T-helper 2 cell treated with Interferon-gamma antibody and Interleukin-4, amounts not matched to agents 5 μg/mL and 100 μg/mL, for 36 hours (primary cell): Measurements from ENCODE around the gene MIB2.
A peak's percentile ranks its signal among the peaks of the same experiment; 100 is the strongest.
"Not testable (repeated sequence)": the region's sequence is repeated elsewhere in the genome, so short reads cannot be mapped to it uniquely, and the experiment has no call there.

ENCODE experiments used
- DNase-seq: peaks from one replicate; pipeline ENCODE4 v3.0.0; 2021; ENCODE audit warnings: low spot score
- H3K27ac Mint-ChIP-seq: one replicate; pipeline ENCODE4 v1.8.0; 2021; ENCODE audit warnings: mild to moderate bottlenecking, mixed read lengths
- H3K27me3 Mint-ChIP-seq: one replicate; pipeline ENCODE4 v1.8.0; 2021; ENCODE audit warnings: low read depth, mixed read lengths
- H3K36me3 Mint-ChIP-seq: one replicate; pipeline ENCODE4 v1.8.0; 2021; ENCODE audit warnings: low read depth, mixed read lengths
- H3K4me1 Mint-ChIP-seq: one replicate; pipeline ENCODE4 v1.8.0; 2021; ENCODE audit warnings: low read depth, mixed read lengths
- H3K4me3 Mint-ChIP-seq: one replicate; pipeline ENCODE4 v1.8.0; 2022; ENCODE audit warnings: mild to moderate bottlenecking, moderate library complexity, mixed read lengths
- H3K9me3 Mint-ChIP-seq: one replicate; pipeline ENCODE4 v1.8.0; 2021; ENCODE audit warnings: mixed read lengths

The MIB2 gene

GRCh38 chr1:1676087-1676486, 60.8 kb downstream of the MIB2 start:
- not testable (repeated sequence) for H3K36me3 Mint-ChIP-seq, H3K4me3 Mint-ChIP-seq, H3K27me3 Mint-ChIP-seq, DNase-seq, H3K9me3 Mint-ChIP-seq, H3K27ac Mint-ChIP-seq
- peaks cover 20% of the 10 kb centered on the region for H3K4me1 Mint-ChIP-seq

GRCh38 chr1:1677718-1678580, 62.6 kb downstream of the MIB2 start:
- H3K27ac Mint-ChIP-seq: peak overlapping the region; percentile 91

DNA sequence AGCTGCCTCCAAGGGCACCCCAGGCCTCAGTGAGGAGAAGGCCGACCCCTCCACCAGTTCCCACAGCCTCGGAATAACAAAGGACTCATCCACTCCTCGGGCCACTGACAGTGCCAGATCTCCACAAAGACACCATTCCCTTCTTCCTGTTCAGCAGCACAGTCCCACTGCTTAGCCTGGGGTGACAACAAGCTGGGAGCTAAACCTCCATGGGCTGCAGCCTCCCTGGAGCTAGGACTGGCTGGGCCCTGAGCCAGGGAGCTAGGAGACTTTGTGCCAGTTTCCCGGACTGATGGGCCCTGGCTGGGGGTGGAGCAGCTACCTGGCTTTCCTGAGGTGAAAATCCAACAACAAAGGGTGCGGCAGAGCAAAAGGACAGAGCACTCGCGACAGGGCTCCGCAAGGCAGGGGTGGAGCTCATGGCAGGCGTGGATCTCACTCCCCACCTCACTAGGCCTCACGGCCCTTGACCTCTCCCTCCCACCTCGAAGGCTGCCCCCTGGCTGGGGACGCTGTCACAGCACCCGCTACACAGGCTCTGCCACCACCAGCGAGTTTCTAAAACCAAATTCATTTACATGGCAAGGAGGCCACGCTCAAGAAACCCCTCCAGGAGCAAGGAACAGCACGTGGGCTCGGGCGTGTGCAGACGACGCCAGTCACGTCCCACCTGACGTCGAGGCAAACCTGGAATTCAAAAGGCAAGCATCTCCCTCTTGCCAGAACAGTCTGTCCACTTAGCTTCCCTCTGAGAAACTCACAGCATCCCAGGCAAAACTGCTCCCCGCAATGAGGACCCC, 63.5 kb downstream of the MIB2 start:
- H3K36me3 Mint-ChIP-seq: peaks cover 14% of the 10 kb centered on the region
- peak overlapping the region; percentile 90 for H3K4me3 Mint-ChIP-seq
- no peaks in the 10 kb centered on the region for H3K9me3 Mint-ChIP-seq
- peaks cover 20% of the 10 kb centered on the region for H3K4me1 Mint-ChIP-seq
- peak; percentile 55 for DNase-seq
- H3K27ac Mint-ChIP-seq: peak overlapping the region; percentile 91
- H3K27me3 Mint-ChIP-seq: no peaks in the 10 kb centered on the region

More at GRCh38 chr1:1677718-1678580, 62.6 kb downstream of the MIB2 start:
- Mint-ChIP-seq H3K4me1 (peaks cover 20% of the 10 kb centered on the region), H3K9me3 (no peaks in the 10 kb centered on the region), H3K27me3 (no peaks in the 10 kb centered on the region), H3K36me3 (peaks cover 8% of the 10 kb centered on the region), H3K4me3 (peak overlapping the region; percentile 90)
- DNase-seq: no peak
